Testis (tissue), 3 donors: ENCODE data around the gene DACH1. TPM values are rescaled to one million over a fixed set of nuclear protein-coding genes. Genes with fewer than 3 reads are reported as not detected.

Source experiments
- DNase-seq: peaks from one replicate; pipeline ENCODE4 v3.0.0-alpha.2; 2019
- H3K27ac ChIP-seq, 2 donors: fragments of 200-600 bp; sonication (generic); one replicate each; pipeline ENCODE4 v1.5.1; 2019
- H3K27me3 ChIP-seq: fragments of 200-600 bp; sonication (generic); one replicate; pipeline ENCODE4 v1.5.1; 2019
- H3K36me3 ChIP-seq: fragments of 200-600 bp; sonication (generic); one replicate; pipeline ENCODE4 v1.5.1; 2017; ENCODE audit warnings: low read depth; ENCODE audit errors: missing control alignments
- H3K4me1 ChIP-seq: fragments of 200-600 bp; sonication (generic); one replicate; pipeline ENCODE4 v1.5.1; 2019
- H3K4me3 ChIP-seq, 2 donors: fragments of 200-600 bp; sonication (generic); one replicate each; pipeline ENCODE4 v1.5.1; 2017 to 2019
- H3K9me3 ChIP-seq: fragments of 200-600 bp; sonication (generic); one replicate; pipeline ENCODE4 v1.5.1; 2017
- CTCF ChIP-seq, 3 experiments: fragments of 450-650 bp in 2 of 3; fragments of 200-600 bp in 1 of 3; sonication (generic) in 1 of 3; IDR thresholded peaks; one replicate each; pipeline ENCODE4 v1.5.1; 2016 to 2019; ENCODE audit warnings: antibody characterized with exemption in 3 of 3, mild to moderate bottlenecking in 2 of 3, moderate library complexity in 1 of 3
- POLR2A ChIP-seq: fragments of 450-650 bp; IDR thresholded peaks from one replicate; pipeline ENCODE4 v1.6.1; 2017; ENCODE audit warnings: antibody characterized with exemption, mild to moderate bottlenecking, moderate library complexity
- WGBS, 2 donors: methylation state at CpG; one replicate each; pipeline ENCODE4 v1.1.5; 2018; 5-methylcytosine and 5-hydroxymethylcytosine counted together
- intact Hi-C: fragments of 100-400 bp; cut with DNase I; formaldehyde crosslinking; loops from one replicate; pipeline ENCODE4 v1.15.1; 2023; ENCODE audit warnings: low total_unique reads
- polyA plus RNA-seq: library from polyadenylated mRNA; stranded (reverse); fragments of 350-450 nt; fragmentation: Illumina TruSeq; extraction: RNeasy Lipid Tissue Mini Kit (QIAGEN cat#74804); gene quantifications from one replicate; pipeline ENCODE4 v1.2.3, GENCODE V29; 2014; ENCODE audit warnings: low read depth, low replicate concordance; ENCODE audit not compliant: insufficient read depth
- total RNA-seq, 2 donors: library from RNA; depleted of rRNA; stranded (reverse); fragments of >200 nt; gene quantifications; one replicate each; pipeline ENCODE4 v1.2.3, GENCODE V29; 2016

DACH1 gene
- total and polyA plus RNA-seq, 3 donors from 2014 or later: 4.7 to 11.1 (median 5.4) TPM

GRCh38 chr13:71828117-71828516 lies 38.9 kb downstream of the DACH1 start:
- Histone ChIP-seq H3K27ac (no peak overlapping the region), H3K36me3 (no peaks in the 10 kb centered on the region), H3K4me1 (no peaks in the 10 kb centered on the region), H3K27me3 (no peaks in the 10 kb centered on the region), H3K4me3 (no peak overlapping the region), H3K9me3 (no peaks in the 10 kb centered on the region)
- 73 to 77% methylated on average over 6 of the region's 6 CpGs for WGBS, 2 donors
- TF ChIP-seq POLR2A: no peak
- TF ChIP-seq CTCF (IDR thresholded peaks at IDR 0.05): no peak
- intact Hi-C loops: no loop called here
- no peak for DNase-seq

- intact Hi-C loops: no loop called here
- Histone ChIP-seq H3K36me3 (no peaks in the 10 kb centered on the region), H3K4me3 (no peak overlapping the region), H3K27me3 (no peaks in the 10 kb centered on the region), H3K4me1 (no peaks in the 10 kb centered on the region), H3K9me3 (no peaks in the 10 kb centered on the region), H3K27ac (no peak overlapping the region)
- WGBS, 2 donors: 77 to 87% methylated on average over 8 of the region's 8 CpGs
- TF ChIP-seq POLR2A: no peak
- TF ChIP-seq CTCF (IDR thresholded peaks at IDR 0.05): no peak
- DNase-seq: no peak
Measured at GRCh38 chr13:71827241-71827640, 39.8 kb downstream of the DACH1 start.

GRCh38 chr13:71820699-71821098 lies 46.3 kb downstream of the DACH1 start:
- no peaks in the 10 kb centered on the region for H3K36me3 ChIP-seq
- intact Hi-C loops: no loop called here
- H3K27ac ChIP-seq: no peak overlapping the region
- no peaks in the 10 kb centered on the region for H3K27me3 ChIP-seq
- TF ChIP-seq CTCF (IDR thresholded peaks at IDR 0.05) (no peak), POLR2A (no peak)
- no peak overlapping the region for H3K4me3 ChIP-seq
- no peaks in the 10 kb centered on the region for H3K9me3 ChIP-seq
- no peaks in the 10 kb centered on the region for H3K4me1 ChIP-seq
- DNase-seq: no peak
- 91 to 93% methylated on average over 3 of the region's 3 CpGs for WGBS, 2 donors

- Histone ChIP-seq H3K4me1 (no peaks in the 10 kb centered on the region), H3K36me3 (no peaks in the 10 kb centered on the region), H3K27me3 (no peaks in the 10 kb centered on the region), H3K9me3 (no peaks in the 10 kb centered on the region), H3K4me3 (no peak overlapping the region), H3K27ac (no peak overlapping the region)
- WGBS, 2 donors: 95% methylated on average over 1 of the region's 1 CpG
- intact Hi-C loops: no loop called here
- no peak for DNase-seq
- TF ChIP-seq POLR2A (no peak), CTCF (IDR thresholded peaks at IDR 0.05) (no peak)
Measured at GRCh38 chr13:71817335-71817734, 49.7 kb downstream of the DACH1 start.

GRCh38 chr13:71814806-71815360 lies 52.1 kb downstream of the DACH1 start:
- Histone ChIP-seq H3K27ac (no peak overlapping the region), H3K36me3 (no peaks in the 10 kb centered on the region), H3K4me3 (no peak overlapping the region), H3K9me3 (no peaks in the 10 kb centered on the region), H3K27me3 (no peaks in the 10 kb centered on the region), H3K4me1 (no peaks in the 10 kb centered on the region)
- intact Hi-C loops: no loop called here
- 35 to 55% methylated on average over 4 of the region's 4 CpGs for WGBS, 2 donors
- TF ChIP-seq CTCF (IDR thresholded peaks at IDR 0.05) (no peak), POLR2A (no peak)
- no peak for DNase-seq
